ENCODE data around the gene DYRK1A. TPM values are rescaled to one million over a fixed set of nuclear protein-coding genes. Genes with fewer than 3 reads are reported as not detected.

Gene DYRK1A
- total RNA-seq, 3 donors from 2014 or later (not counting 1 experiment from before 2014, with no cell fraction given) = 149 to 166 (median 153) TPM

GRCh38 chr21:37385179-37385765 is 18.7 kb downstream of the DYRK1A start:
- H3K4me3 ChIP-seq (ENCODE audit: low read length) = no peak overlapping the region
- H3K27ac ChIP-seq (ENCODE audit: low read length) = no peak overlapping the region
- H3K9me3 Mint-ChIP-seq = no peaks in the 10 kb centered on the region
- TF ChIP-seq CTCF (IDR thresholded peaks at IDR 0.05) = no peak
- no peaks in the 10 kb centered on the region for H3K36me3 ChIP-seq (ENCODE audit: control insufficient read depth, insufficient read depth, low read length)
- peak overlapping the region; percentile 21 to 63 for H3K27ac Mint-ChIP-seq
- ATAC-seq (peak in 1 of 3 donors; percentile 21), DNase-seq (no peak)
- no peaks in the 10 kb centered on the region for H3K27me3 Mint-ChIP-seq (ENCODE audit: low read depth in 2 of 2)
- peaks cover 45% of the 10 kb centered on the region for H3K4me1 ChIP-seq (ENCODE audit: control insufficient read depth, insufficient read depth, low read length)
- no peaks in the 10 kb centered on the region for H3K36me3 Mint-ChIP-seq
- H3K9me3 ChIP-seq (ENCODE audit: control insufficient read depth, insufficient read depth, low read length) = no peaks in the 10 kb centered on the region
- peak overlapping the region; percentile 55 for H3K4me3 Mint-ChIP-seq
- 62% methylated on average over 4 of the region's 5 CpGs for WGBS (ENCODE audit: insufficient coverage)
- H3K27me3 ChIP-seq (ENCODE audit: control insufficient read depth, insufficient read depth, low read length) = no peaks in the 10 kb centered on the region
- intact Hi-C loops (cut with micrococcal nuclease) = no loop called here
- peaks cover 80 to 81% of the 10 kb centered on the region in 2 donors for H3K4me1 Mint-ChIP-seq

GRCh38 chr21:37386151-37386550 is 19.6 kb downstream of the DYRK1A start:
- no peak for DNase-seq
- peaks cover 80 to 81% of the 10 kb centered on the region in 2 donors for H3K4me1 Mint-ChIP-seq
- no peak overlapping the region for H3K27ac ChIP-seq (ENCODE audit: low read length)
- peaks cover 37% of the 10 kb centered on the region for H3K4me1 ChIP-seq (ENCODE audit: control insufficient read depth, insufficient read depth, low read length)
- no peak for TF ChIP-seq CTCF (IDR thresholded peaks at IDR 0.05)
- no peaks in the 10 kb centered on the region for H3K27me3 Mint-ChIP-seq (ENCODE audit: low read depth in 2 of 2)
- no peaks in the 10 kb centered on the region for H3K27me3 ChIP-seq (ENCODE audit: control insufficient read depth, insufficient read depth, low read length)
- H3K9me3 Mint-ChIP-seq = no peaks in the 10 kb centered on the region
- H3K36me3 Mint-ChIP-seq = no peaks in the 10 kb centered on the region
- 94% methylated on average over 8 of the region's 8 CpGs for WGBS (ENCODE audit: insufficient coverage)
- H3K36me3 ChIP-seq (ENCODE audit: control insufficient read depth, insufficient read depth, low read length) = no peaks in the 10 kb centered on the region
- peak overlapping the region; percentile 59 to 69 for H3K27ac Mint-ChIP-seq
- H3K9me3 ChIP-seq (ENCODE audit: control insufficient read depth, insufficient read depth, low read length) = no peaks in the 10 kb centered on the region
- ATAC-seq = no peak
- no peak overlapping the region for H3K4me3 ChIP-seq (ENCODE audit: low read length)
- no peak overlapping the region for H3K4me3 Mint-ChIP-seq
- intact Hi-C loops (cut with micrococcal nuclease) = loop anchor here (2.0 kb wide), 1 partner anchor 15 kb away; no protein-coding TSS in a partner anchor

GRCh38 chr21:37389456-37389855 is 22.9 kb downstream of the DYRK1A start:
- H3K9me3 ChIP-seq (ENCODE audit: control insufficient read depth, insufficient read depth, low read length) = no peaks in the 10 kb centered on the region
- no peaks in the 10 kb centered on the region for H3K27me3 Mint-ChIP-seq (ENCODE audit: low read depth in 2 of 2)
- H3K4me3 Mint-ChIP-seq = peak overlapping the region; percentile 51
- H3K27ac Mint-ChIP-seq = peak overlapping the region; percentile 45 to 63
- intact Hi-C loops (cut with micrococcal nuclease) = no loop called here
- WGBS (ENCODE audit: insufficient coverage) = 97% methylated on average over 5 of the region's 5 CpGs
- H3K4me1 ChIP-seq (ENCODE audit: control insufficient read depth, insufficient read depth, low read length) = peaks cover 39% of the 10 kb centered on the region
- no peak for DNase-seq
- no peaks in the 10 kb centered on the region for H3K36me3 ChIP-seq (ENCODE audit: control insufficient read depth, insufficient read depth, low read length)
- no peak overlapping the region for H3K27ac ChIP-seq (ENCODE audit: low read length)
- no peak for TF ChIP-seq CTCF (IDR thresholded peaks at IDR 0.05)
- no peak overlapping the region for H3K4me3 ChIP-seq (ENCODE audit: low read length)
- H3K27me3 ChIP-seq (ENCODE audit: control insufficient read depth, insufficient read depth, low read length) = no peaks in the 10 kb centered on the region
- ATAC-seq = no peak
- no peaks in the 10 kb centered on the region for H3K9me3 Mint-ChIP-seq
- peaks cover 84% of the 10 kb centered on the region in 2 donors for H3K4me1 Mint-ChIP-seq
- no peaks in the 10 kb centered on the region for H3K36me3 Mint-ChIP-seq

- Histone ChIP-seq H3K27ac (ENCODE audit: low read length) (no peak overlapping the region), H3K27me3 (ENCODE audit: control insufficient read depth, insufficient read depth, low read length) (no peaks in the 10 kb centered on the region), H3K4me1 (ENCODE audit: control insufficient read depth, insufficient read depth, low read length) (peaks cover 45% of the 10 kb centered on the region), H3K36me3 (ENCODE audit: control insufficient read depth, insufficient read depth, low read length) (no peaks in the 10 kb centered on the region), H3K9me3 (ENCODE audit: control insufficient read depth, insufficient read depth, low read length) (no peaks in the 10 kb centered on the region), H3K4me3 (ENCODE audit: low read length) (no peak overlapping the region)
- no peak for TF ChIP-seq CTCF (IDR thresholded peaks at IDR 0.05)
- ATAC-seq (no peak), DNase-seq (no peak)
- Mint-ChIP-seq H3K4me3 (peak overlapping the region; percentile 10), H3K4me1 (peaks cover 83% of the 10 kb centered on the region in 2 donors), H3K36me3 (no peaks in the 10 kb centered on the region), H3K27me3 (ENCODE audit: low read depth in 2 of 2) (no peaks in the 10 kb centered on the region), H3K27ac (peak overlapping the region; percentile 32 to 45), H3K9me3 (no peaks in the 10 kb centered on the region)
- WGBS (ENCODE audit: insufficient coverage) = 78% methylated on average over 3 of the region's 3 CpGs
- intact Hi-C loops (cut with micrococcal nuclease) = no loop called here
Measured at GRCh38 chr21:37391666-37392065, 25.1 kb downstream of the DYRK1A start.

All from natural killer cell (primary cell).